HG02759 (cell line): ENCODE measurements around the gene MUC6.

Source experiments
- ATAC-seq: cut with Tn5 transposase; IDR thresholded peaks from one replicate; pipeline ENCODE4 v1.9.1; 2021; ENCODE audit warnings: mild to moderate bottlenecking, moderate library complexity; ENCODE audit not compliant: unreplicated experiment

The MUC6 gene

GRCh38 chr11:970319-970871 is 66.1 kb downstream of the MUC6 start:
- ATAC-seq: no peak

DNA sequence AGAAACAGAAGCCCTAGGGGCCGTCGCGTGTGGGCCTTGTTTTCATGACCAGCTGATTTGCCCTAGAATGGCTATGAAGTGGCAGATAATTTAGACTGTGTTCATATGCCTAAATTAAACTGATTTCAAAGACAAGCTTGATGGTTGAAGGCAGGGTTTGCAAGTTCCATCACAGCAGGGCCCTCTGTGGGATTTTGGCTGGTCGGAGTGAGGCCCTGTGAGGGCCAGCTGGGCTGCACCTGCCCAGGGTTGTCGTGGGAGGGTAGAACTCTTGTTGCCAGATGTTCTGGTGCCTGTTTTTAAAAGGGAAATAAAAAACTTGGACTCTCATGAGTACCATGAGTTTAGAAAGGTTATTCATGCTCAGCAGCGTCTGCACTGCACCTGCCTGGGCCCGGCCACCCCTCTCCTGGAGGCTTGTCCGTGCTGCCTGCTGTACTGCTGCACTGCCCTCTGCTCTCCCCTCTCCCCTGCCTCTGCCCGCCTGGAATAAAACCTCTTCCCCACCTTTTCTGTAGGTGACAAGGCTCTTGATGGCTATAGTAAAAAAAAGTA is 66.8 kb downstream of the MUC6 start:
- ATAC-seq: no peak

GRCh38 chr11:968822-969221 is 67.7 kb downstream of the MUC6 start:
- ATAC-seq: no peak

- no peak for ATAC-seq
These were observed 68.3 kb downstream of the MUC6 start for GRCh38 chr11:967995-968751.

DNA sequence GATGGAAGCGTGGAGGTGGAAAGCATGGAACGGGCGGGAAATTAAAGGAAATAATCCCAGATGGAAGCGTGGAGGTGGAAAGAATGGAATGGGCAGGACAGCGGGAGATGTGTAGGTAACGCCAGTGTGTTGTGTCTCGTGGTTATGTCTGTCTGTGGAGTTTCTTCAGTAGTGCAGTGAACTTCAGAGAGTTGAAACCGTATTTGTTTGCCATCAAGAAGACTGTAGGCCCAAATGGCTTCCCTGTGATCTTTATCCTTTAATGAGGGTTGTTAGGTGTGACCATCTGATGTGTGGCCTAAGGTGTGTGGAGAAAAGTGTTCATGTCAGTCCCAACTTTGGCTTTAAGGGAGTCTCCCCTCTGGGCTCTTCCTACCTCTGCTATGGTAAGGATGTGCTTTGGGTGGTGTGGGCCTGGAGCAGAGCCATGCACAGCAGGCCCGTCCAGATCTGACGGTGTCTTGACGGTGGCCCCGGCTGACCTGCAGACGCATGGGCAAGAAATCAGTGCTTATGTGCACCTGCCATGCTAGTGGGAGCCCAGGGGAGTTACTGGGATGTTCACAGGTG is 71.2 kb downstream of the MUC6 start:
- ATAC-seq: no peak

DNA sequence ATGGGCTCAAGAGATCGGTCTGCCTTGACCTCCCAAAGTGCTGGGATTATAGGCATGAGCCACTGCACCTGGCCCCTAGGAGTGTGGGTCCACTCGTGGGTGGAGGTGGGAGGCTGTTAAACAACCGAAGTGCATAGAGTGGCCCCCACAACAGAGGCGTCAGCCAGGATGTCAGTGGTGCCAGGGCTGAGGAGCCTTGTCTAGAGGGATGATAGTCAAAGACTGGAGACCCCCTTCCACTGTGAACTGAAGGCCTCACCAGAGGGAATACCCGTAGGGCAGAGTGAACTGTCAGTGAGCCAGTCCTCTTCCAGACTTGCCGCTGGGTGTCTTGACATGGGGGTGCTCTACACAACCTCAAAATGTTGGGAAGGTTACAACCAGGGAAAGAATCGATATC is 72.7 kb downstream of the MUC6 start:
- ATAC-seq: no peak
